Left lung (tissue), 10 donors: Measurements from ENCODE around the gene PLCL1. TPM values are rescaled to one million over a fixed set of nuclear protein-coding genes. Genes with fewer than 3 reads are reported as not detected.

Source experiments
- ATAC-seq: fragments of 200-7000 bp; cut with Tn5 transposase; one replicate; pipeline ENCODE4 v1.9.1; 2020; ENCODE audit warnings: moderate library complexity
- DNase-seq, 4 donors: peaks; one replicate each; pipeline ENCODE4 v3.0.0-alpha.2; 2013 to 2020
- H3K27ac ChIP-seq, 2 donors: fragments of 200-600 bp; sonication (generic) in 1 of 2; one replicate each; pipeline versions ENCODE4 v1.5.0 to v1.8.0; 2020 to 2021
- H3K27me3 ChIP-seq, 2 donors: fragments of 200-600 bp; sonication (generic) in 1 of 2; one replicate each; pipeline versions ENCODE4 v1.5.0 to v1.8.0; 2020 to 2021
- H3K36me3 ChIP-seq, 2 donors: fragments of 200-600 bp; sonication (generic) in 1 of 2; one replicate each; pipeline versions ENCODE4 v1.5.0 to v1.8.0; 2020 to 2021
- H3K4me1 ChIP-seq, 2 donors: fragments of 200-600 bp; one replicate each; pipeline ENCODE4 v1.8.0; 2021
- H3K4me3 ChIP-seq, 2 donors: fragments of 200-600 bp; sonication (generic) in 1 of 2; one replicate each; pipeline versions ENCODE4 v1.5.0 to v1.8.0; 2020 to 2021; ENCODE audit warnings: mild to moderate bottlenecking in 1 of 2
- H3K9me3 ChIP-seq, 2 donors: fragments of 200-600 bp; sonication (generic) in 1 of 2; one replicate each; pipeline versions ENCODE4 v1.5.0 to v1.8.0; 2020 to 2021
- intact Hi-C, 2 donors: fragments of 100-400 bp; cut with DNase I; formaldehyde crosslinking; loops; one replicate each; pipeline versions ENCODE4 v1.11.2 to v1.14.2; 2022
- polyA plus RNA-seq, 6 donors: library from polyadenylated mRNA; unstranded; fragments of 120-200 nt; gene quantifications; one replicate each; pipeline ENCODE4 v1.2.1, GENCODE V29; 2013; ENCODE audit not compliant: insufficient read length in 6 of 6
- total RNA-seq, 2 donors: library from RNA; stranded (reverse); fragmentation: NEBNext Ultra II Directional; extraction: Animal tissue kit (Norgen Biotek cat#: 25700); gene quantifications; one replicate each; pipeline ENCODE4 v1.2.1, GENCODE V29; 2021
- TF ChIP-seq, protein P1 (sequence below), 2 donors: fragments of 200-600 bp; sonication (generic) in 1 of 2; IDR thresholded peaks; one replicate each; pipeline versions ENCODE4 v1.5.0 to v1.8.0; 2021; ENCODE audit warnings: antibody characterized with exemption in 2 of 2
- donor health status: DM: no; HTN: yes; CAD: no.
- donor health status: DM: no; HTN: no; CAD: no.

The PLCL1 gene
- total and polyA plus RNA-seq, 8 donors = 3.4 to 15.3 (median 10.3) TPM

DNA sequence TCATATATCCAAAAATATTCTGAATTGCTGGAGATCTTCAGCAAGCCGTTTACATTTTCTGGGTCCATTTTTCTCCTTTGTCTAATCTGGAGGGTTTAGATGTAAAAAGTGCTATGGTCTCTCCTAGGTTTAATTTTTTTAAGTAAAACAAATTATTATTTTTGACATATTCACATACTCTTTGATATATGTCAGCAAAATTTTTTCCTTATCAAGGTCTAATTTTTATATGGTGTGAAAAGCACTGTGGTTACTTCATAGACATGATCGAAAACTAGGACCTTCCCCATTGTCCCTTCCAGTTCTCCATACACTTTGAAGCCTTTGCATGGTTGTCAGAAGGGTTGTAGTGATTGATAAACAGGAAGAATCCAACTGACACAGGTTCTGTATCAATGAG lies 168.2 kb downstream of the PLCL1 start:
- H3K4me1 ChIP-seq = no peaks in the 10 kb centered on the region
- ATAC-seq (no peak), DNase-seq (no peak)
- no peaks in the 10 kb centered on the region for H3K36me3 ChIP-seq
- intact Hi-C loops = no loop called here
- TF ChIP-seq, protein P1, sequence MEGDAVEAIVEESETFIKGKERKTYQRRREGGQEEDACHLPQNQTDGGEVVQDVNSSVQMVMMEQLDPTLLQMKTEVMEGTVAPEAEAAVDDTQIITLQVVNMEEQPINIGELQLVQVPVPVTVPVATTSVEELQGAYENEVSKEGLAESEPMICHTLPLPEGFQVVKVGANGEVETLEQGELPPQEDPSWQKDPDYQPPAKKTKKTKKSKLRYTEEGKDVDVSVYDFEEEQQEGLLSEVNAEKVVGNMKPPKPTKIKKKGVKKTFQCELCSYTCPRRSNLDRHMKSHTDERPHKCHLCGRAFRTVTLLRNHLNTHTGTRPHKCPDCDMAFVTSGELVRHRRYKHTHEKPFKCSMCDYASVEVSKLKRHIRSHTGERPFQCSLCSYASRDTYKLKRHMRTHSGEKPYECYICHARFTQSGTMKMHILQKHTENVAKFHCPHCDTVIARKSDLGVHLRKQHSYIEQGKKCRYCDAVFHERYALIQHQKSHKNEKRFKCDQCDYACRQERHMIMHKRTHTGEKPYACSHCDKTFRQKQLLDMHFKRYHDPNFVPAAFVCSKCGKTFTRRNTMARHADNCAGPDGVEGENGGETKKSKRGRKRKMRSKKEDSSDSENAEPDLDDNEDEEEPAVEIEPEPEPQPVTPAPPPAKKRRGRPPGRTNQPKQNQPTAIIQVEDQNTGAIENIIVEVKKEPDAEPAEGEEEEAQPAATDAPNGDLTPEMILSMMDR (IDR thresholded peaks at IDR 0.05) = no peak
- H3K4me3 ChIP-seq = no peak overlapping the region
- no peaks in the 10 kb centered on the region for H3K27me3 ChIP-seq
- H3K27ac ChIP-seq = no peak overlapping the region
- no peaks in the 10 kb centered on the region for H3K9me3 ChIP-seq

DNA sequence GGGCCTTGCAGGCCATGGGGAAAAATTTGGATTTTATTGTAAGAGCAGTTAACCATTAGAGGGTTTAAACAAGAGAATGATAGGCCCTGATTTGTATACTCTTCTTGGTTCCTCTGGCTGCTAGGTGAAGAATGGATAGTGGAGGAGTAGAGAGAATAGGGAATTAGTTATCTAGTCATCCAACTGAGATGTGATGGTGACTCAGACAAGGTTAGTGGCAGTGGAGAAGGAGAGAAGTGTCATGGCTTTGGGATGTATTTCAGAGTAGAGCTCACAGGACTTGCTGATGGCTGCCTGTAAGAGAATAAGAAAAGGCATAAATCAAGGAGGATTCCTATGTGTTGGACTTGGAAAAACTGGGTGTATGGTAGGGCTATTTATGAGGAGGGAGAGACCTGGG lies 169.4 kb downstream of the PLCL1 start:
- DNase-seq (no peak), ATAC-seq (no peak)
- intact Hi-C loops = no loop called here
- Histone ChIP-seq H3K36me3 (no peaks in the 10 kb centered on the region), H3K4me3 (no peak overlapping the region), H3K27ac (no peak overlapping the region), H3K27me3 (no peaks in the 10 kb centered on the region), H3K9me3 (no peaks in the 10 kb centered on the region), H3K4me1 (no peaks in the 10 kb centered on the region)
- TF ChIP-seq, protein P1 (IDR thresholded peaks at IDR 0.05) = no peak

DNA sequence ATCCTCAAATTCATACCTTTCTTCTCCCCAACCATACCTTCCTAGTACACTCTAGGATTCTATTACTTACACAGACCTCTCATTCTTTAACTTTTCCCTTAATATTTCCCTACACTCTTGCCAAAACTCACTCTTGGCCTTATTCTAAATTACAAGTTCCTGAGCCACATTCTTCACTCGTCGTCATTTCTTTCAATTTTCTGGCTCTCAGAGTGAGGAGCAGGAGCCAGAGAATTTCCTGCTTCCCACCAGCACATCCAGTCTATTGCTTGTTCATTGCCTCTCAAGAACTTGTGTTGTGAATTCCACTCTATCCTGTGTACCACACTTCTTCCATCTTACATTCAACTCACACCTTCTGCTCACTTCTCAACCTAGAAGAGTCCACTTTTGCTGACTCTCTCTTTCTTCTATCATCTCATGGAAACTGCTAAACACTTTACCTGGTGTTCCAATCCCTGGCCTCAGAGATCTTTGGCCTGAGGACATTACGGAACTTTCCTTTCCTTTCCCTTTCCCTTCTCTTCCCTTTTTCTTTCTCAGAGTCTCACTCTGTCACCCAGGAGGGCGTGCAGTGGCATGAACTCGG lies 171.6 kb downstream of the PLCL1 start:
- DNase-seq (peak in 2 of 4 donors; percentile 42 to 54), ATAC-seq (no peak)
- Histone ChIP-seq H3K9me3 (no peaks in the 10 kb centered on the region), H3K4me1 (no peaks in the 10 kb centered on the region), H3K36me3 (no peaks in the 10 kb centered on the region), H3K4me3 (no peak overlapping the region), H3K27me3 (no peaks in the 10 kb centered on the region), H3K27ac (no peak overlapping the region)
- TF ChIP-seq, protein P1 (IDR thresholded peaks at IDR 0.05) = no peak
- intact Hi-C loops = no loop called here

DNA sequence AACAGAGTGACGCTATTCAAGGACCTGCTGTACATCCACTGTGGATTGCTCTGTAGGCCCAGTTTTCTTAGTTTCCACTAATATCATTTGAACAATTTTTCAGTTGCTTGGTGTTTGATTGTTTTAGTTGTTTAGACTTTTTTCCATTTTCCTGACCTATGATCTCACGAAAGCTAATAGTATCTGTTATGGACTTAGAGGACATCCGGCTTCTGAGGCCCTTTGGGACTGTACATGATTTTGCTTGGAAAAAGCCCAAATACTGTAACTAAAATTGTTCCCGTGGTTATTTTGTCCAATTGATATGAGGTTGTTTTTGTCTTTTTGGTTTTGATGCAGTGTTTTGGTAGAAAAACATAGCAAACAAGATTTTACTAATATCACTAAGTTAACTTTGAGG lies 174.6 kb downstream of the PLCL1 start:
- TF ChIP-seq, protein P1 (IDR thresholded peaks at IDR 0.05) = no peak
- Histone ChIP-seq H3K4me3 (no peak overlapping the region), H3K4me1 (no peaks in the 10 kb centered on the region), H3K36me3 (no peaks in the 10 kb centered on the region), H3K27ac (no peak overlapping the region), H3K27me3 (no peaks in the 10 kb centered on the region), H3K9me3 (no peaks in the 10 kb centered on the region)
- ATAC-seq (no peak), DNase-seq (no peak)
- intact Hi-C loops = no loop called here

DNA sequence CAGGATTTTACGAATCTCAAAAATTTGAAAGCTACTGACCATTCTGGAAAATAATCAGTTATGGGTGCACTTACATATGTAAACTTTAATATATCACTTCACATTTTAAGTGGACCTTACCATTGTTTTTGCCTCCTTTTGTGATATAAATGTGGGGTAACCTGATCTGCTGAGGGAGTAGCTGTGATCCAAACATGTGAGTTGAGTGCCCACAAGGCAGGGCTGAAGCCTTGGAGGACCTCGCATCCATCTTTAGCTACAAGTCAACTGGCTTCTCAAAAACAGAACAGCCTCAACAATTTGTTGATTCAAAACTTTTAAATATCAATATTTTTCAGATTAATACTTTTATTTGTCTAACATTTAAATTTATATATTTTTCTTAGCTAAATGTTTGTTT lies 178.2 kb downstream of the PLCL1 start:
- Histone ChIP-seq H3K4me3 (no peak overlapping the region), H3K27ac (no peak overlapping the region), H3K4me1 (no peaks in the 10 kb centered on the region), H3K27me3 (no peaks in the 10 kb centered on the region), H3K9me3 (no peaks in the 10 kb centered on the region), H3K36me3 (no peaks in the 10 kb centered on the region)
- intact Hi-C loops = no loop called here
- DNase-seq (no peak), ATAC-seq (no peak)
- TF ChIP-seq, protein P1 (IDR thresholded peaks at IDR 0.05) = no peak
